ENCODE results near the gene EIF1.

The EIF1 gene

DNA sequence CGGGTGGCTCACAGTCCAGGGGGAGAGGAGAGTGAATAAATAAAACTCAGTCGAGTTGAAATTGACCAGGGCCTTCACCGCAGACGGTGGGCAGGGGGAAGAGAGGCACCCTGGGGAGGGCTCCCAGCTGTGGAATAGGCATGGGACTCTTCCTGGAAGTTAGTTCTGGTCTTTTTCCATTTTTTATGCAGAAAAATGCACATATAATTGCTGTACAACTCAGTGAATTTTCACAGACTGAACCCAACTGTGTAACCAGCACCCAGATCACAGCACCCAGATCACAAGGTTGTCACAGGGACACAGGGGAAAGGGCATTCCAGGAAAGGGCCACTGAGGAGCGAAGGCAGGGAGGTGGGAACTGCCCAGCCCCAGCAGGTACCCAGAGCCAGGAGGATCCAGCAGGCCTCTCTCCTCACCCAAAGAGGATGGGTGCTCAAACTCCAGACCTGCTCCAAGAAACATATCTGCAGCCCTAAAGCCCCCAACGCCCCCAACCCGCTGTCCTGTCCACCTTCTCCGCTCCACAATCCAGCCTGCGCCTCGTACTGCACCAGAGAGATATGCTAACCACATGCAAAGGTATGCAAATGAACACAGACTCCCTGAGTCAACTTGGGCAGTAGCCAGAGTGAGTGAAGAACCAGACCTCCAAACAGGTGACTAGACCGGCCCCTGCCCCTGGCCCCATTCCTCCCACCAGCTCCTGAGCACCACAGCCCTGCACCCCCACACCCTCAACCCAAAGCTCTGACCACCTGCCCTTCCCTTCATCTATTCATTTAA is 29.1 kb upstream of the EIF1 start:
- H3K4me1 ChIP-seq (ENCODE audit: control insufficient read depth in 1 of 2, insufficient read depth in 1 of 2, low read depth in 1 of 2, low read length in 1 of 2): peaks cover 0 to 5% of the 10 kb centered on the region in 2 experiments
- no peak overlapping the region for H3K27ac ChIP-seq
- TF ChIP-seq CTCF (IDR thresholded peaks at IDR 0.05): no peak
- no peaks in the 10 kb centered on the region for H3K9me3 ChIP-seq
- peaks cover 18% of the 10 kb centered on the region for H3K27me3 ChIP-seq
- H3K4me3 ChIP-seq (ENCODE audit: low read depth in 1 of 2, low read length in 1 of 2): no peak overlapping the region
- H3K36me3 ChIP-seq: no peaks in the 10 kb centered on the region

DNA sequence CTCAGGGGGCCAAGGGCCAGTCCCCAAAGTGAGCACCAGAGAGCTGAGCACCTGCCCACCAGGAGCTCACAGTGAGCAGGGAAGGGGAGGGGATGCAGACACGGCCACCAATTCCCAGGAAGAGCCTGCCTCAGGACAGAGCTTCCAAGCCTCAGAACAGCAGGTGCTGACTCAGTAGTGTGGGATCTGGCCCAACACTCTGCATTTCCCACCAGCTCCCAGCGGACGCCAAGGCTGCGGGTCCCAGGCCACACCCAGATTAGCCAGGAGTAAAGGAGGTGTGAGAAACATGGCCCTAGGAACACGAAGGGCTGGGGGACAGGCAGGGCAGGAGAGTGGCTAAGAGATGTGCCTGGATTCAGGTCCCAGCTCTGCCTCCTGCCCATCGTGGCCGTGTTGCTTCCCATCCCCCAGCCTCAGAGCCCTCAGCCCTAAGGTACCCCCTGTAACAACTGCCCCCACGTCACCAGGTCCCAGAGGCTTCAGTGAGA is 28.4 kb upstream of the EIF1 start:
- H3K36me3 ChIP-seq: no peaks in the 10 kb centered on the region
- no peak for TF ChIP-seq CTCF (IDR thresholded peaks at IDR 0.05)

GRCh38 chr17:41663451-41664171 is 25.1 kb upstream of the EIF1 start:
- Histone ChIP-seq H3K27me3 (peaks cover 11% of the 10 kb centered on the region), H3K4me3 (ENCODE audit: low read depth in 1 of 2, low read length in 1 of 2) (no peak overlapping the region), H3K9me3 (no peaks in the 10 kb centered on the region), H3K4me1 (ENCODE audit: control insufficient read depth in 1 of 2, insufficient read depth in 1 of 2, low read depth in 1 of 2, low read length in 1 of 2) (peaks cover 30 to 33% of the 10 kb centered on the region in 2 experiments), H3K36me3 (no peaks in the 10 kb centered on the region), H3K27ac (no peak overlapping the region)
- no peak for TF ChIP-seq CTCF (IDR thresholded peaks at IDR 0.05)

More for the DNA sequence above, 28.4 kb upstream of the EIF1 start:
- H3K9me3 ChIP-seq: no peaks in the 10 kb centered on the region
- H3K27me3 ChIP-seq: peaks cover 18% of the 10 kb centered on the region
- no peak overlapping the region for H3K4me3 ChIP-seq (ENCODE audit: low read depth in 1 of 2, low read length in 1 of 2)
- peaks cover 0 to 6% of the 10 kb centered on the region in 2 experiments for H3K4me1 ChIP-seq (ENCODE audit: control insufficient read depth in 1 of 2, insufficient read depth in 1 of 2, low read depth in 1 of 2, low read length in 1 of 2)
- H3K27ac ChIP-seq: no peak overlapping the region

- H3K4me3 ChIP-seq (ENCODE audit: low read depth in 1 of 2, low read length in 1 of 2): no peak overlapping the region
- no peak overlapping the region for H3K27ac ChIP-seq
- TF ChIP-seq CTCF (IDR thresholded peaks at IDR 0.05): no peak
- H3K36me3 ChIP-seq: no peaks in the 10 kb centered on the region
- H3K4me1 ChIP-seq (ENCODE audit: control insufficient read depth in 1 of 2, insufficient read depth in 1 of 2, low read depth in 1 of 2, low read length in 1 of 2): peaks cover 30 to 33% of the 10 kb centered on the region in 2 experiments
- no peaks in the 10 kb centered on the region for H3K9me3 ChIP-seq
- H3K27me3 ChIP-seq: peaks cover 11% of the 10 kb centered on the region
These were observed 24.6 kb upstream of the EIF1 start for GRCh38 chr17:41664172-41664457.

GRCh38 chr17:41664587-41665565 is 23.8 kb upstream of the EIF1 start:
- Histone ChIP-seq H3K9me3 (no peaks in the 10 kb centered on the region), H3K27ac (no peak overlapping the region), H3K4me1 (ENCODE audit: control insufficient read depth in 1 of 2, insufficient read depth in 1 of 2, low read depth in 1 of 2, low read length in 1 of 2) (peaks cover 30 to 33% of the 10 kb centered on the region in 2 experiments), H3K36me3 (no peaks in the 10 kb centered on the region), H3K27me3 (peaks cover 11% of the 10 kb centered on the region), H3K4me3 (ENCODE audit: low read depth in 1 of 2, low read length in 1 of 2) (peak overlapping the region in 1 of 2 experiments; percentile 75)
- no peak for TF ChIP-seq CTCF (IDR thresholded peaks at IDR 0.05)

Measured in neutrophil (primary cell).